Motor neuron (in vitro differentiated cells): Measurements from ENCODE around the gene OGFOD3. TPM values are rescaled to one million over a fixed set of nuclear protein-coding genes. Genes with fewer than 3 reads are reported as not detected.

ENCODE experiments used
- ATAC-seq, 8 experiments: fragments of 200-7000 bp; cut with Tn5 transposase; replicated peaks in 6 of 8; 2 replicates each; pipeline ENCODE4 v1.8.0; 2021; ENCODE audit warnings: mild to moderate bottlenecking in 8 of 8, moderate library complexity in 8 of 8
- H3K27ac ChIP-seq, 2 donors: fragments of 250-450 bp; sonication (Bioruptor Pico); 2 replicates each; pipeline ENCODE4 v1.9.0; 2021; ENCODE audit warnings: antibody characterized with exemption in 2 of 2, mild to moderate bottlenecking in 2 of 2, moderate library complexity in 1 of 2
- H3K4me1 ChIP-seq, 2 donors: fragments of 250-450 bp; sonication (Bioruptor Pico); replicated peaks in 1 of 2; 2 replicates each; pipeline ENCODE4 v1.6.1; 2021; ENCODE audit warnings: antibody characterized with exemption in 2 of 2, mild to moderate bottlenecking in 2 of 2, moderate library complexity in 1 of 2
- H3K4me3 ChIP-seq, 5 donors: fragments of 250-450 bp; sonication (Bioruptor Pico); 2 replicates each; pipeline ENCODE4 v1.9.0; 2021; ENCODE audit warnings: antibody characterized with exemption in 5 of 5, mild to moderate bottlenecking in 5 of 5, moderate library complexity in 4 of 5
- WGBS, 10 experiments: fragments of 450-650 bp; shearing (Covaris generic); methylation state at CpG; one replicate each; pipeline ENCODE4 v1.0.0; 2022; 5-methylcytosine and 5-hydroxymethylcytosine counted together
- in situ Hi-C, 9 experiments: fragments of 400-800 bp; cut with MboI; loops; one replicate each; pipeline ENCODE4 v1.15.0; 2021; ENCODE audit warnings: low sequenced_read_pairs in 9 of 9, low pct_unique_long_range_greater_than_20kb in 2 of 9; ENCODE audit not compliant: unreplicated experiment in 9 of 9
- total RNA-seq, 8 experiments: library from RNA; unstranded; fragments of 300-600 nt; gene quantifications; 2 replicates each; pipeline versions ENCODE4 v1.2.3 to v1.2.4, GENCODE V29; 2022

OGFOD3 gene
- total RNA-seq, 8 experiments from 2014 or later: 8.1 to 24.5 (median 20.2) TPM

GRCh38 chr17:82343560-82343959 is 74.8 kb downstream of the OGFOD3 start:
- peak in 1 of 8 experiments; percentile 21 for ATAC-seq
- Histone ChIP-seq H3K4me1 (peaks cover 14% of the 10 kb centered on the region in 2 donors), H3K4me3 (no peak overlapping the region), H3K27ac (no peak overlapping the region)
- in situ Hi-C loops: no loop called here
- 60 to 100% (median 80%) methylated on average over 1 to 4 of the region's 5 CpGs; no CpG with 5 or more reads in 3 of the 10 experiments for WGBS, 10 experiments

DNA sequence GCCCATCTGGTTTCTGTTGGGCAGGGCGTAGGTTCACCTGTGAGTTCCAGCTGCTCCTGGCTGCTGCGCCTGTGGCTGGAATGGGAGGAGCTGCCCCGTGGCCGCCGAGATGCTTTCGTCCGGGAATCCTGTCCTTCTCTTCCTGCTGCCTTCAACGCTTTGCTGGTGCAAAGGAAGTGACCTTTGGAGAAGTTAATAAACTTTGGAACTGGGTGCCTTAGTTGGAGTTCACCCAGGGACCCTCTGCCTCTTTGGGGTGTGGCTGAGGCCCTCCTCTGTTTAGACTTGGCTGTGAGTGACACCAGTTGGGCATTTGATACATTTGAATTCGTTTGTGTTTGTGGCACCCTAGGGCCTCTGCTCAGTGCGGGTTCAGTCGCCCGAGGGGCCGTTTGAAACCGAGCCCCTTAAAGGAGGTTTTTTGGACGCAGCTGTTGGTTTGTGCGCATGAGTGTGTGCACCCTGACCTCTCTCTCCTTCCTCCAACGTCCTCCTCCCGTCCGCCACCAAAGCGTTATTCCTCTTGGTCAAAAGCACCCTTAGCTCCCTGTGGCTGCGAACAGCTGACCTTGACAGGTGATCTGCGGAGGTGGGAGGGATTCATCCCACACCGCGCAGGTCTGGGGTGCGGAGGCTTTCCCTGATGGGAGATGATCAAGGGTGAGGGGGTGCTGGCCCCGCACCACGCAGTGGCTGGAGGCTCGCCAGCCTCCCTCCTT is 75.9 kb downstream of the OGFOD3 start:
- no peak overlapping the region for H3K27ac ChIP-seq
- in situ Hi-C loops: no loop called here
- no peak for ATAC-seq
- peaks cover 15% of the 10 kb centered on the region in 2 donors for H3K4me1 ChIP-seq
- no peak overlapping the region for H3K4me3 ChIP-seq
- WGBS, 10 experiments: 74 to 100% (median 87%) methylated on average over 1 to 17 of the region's 28 CpGs; no CpG with 5 or more reads in 2 of the 10 experiments

GRCh38 chr17:82339634-82340580 is 78.5 kb downstream of the OGFOD3 start:
- 0 to 100% (median 75%) methylated on average over 1 to 4 of the region's 10 CpGs; no CpG with 5 or more reads in 4 of the 10 experiments for WGBS, 10 experiments
- H3K4me3 ChIP-seq: no peak overlapping the region
- no peak for ATAC-seq
- H3K4me1 ChIP-seq: peaks cover 20% of the 10 kb centered on the region in 2 donors
- in situ Hi-C loops: no loop called here
- no peak overlapping the region for H3K27ac ChIP-seq

Other genes starting within 250 kb of the OGFOD3 start
- gene CCDC57, start 205.7 kb downstream of the OGFOD3 start, total RNA-seq: 10 to 100 TPM; 13.6 to 68.8 (median 26.1) TPM
- gene SLC16A3, start 189.5 kb downstream of the OGFOD3 start, total RNA-seq: 100 to 1,000 TPM in 2 of 8 experiments, 10 to 100 TPM in 5, 1 to 10 TPM in 1; 7.6 to 117 (median 16.2) TPM
- gene CSNK1D, start 144.9 kb downstream of the OGFOD3 start, total RNA-seq: 100 to 1,000 TPM in 2 of 8 experiments, 10 to 100 TPM in 6; 24.1 to 109 (median 43.9) TPM
- 1 to 10 TPM in 4 of 8 experiments, under 1 TPM in 3, not detected in 1; 0.33 to 3.8 (median 2.0) TPM for gene CD7, start 101.0 kb downstream of the OGFOD3 start, total RNA-seq
- gene SECTM1, start 84.8 kb downstream of the OGFOD3 start, total RNA-seq: 10 to 100 TPM in 2 of 8 experiments, 1 to 10 TPM in 1, under 1 TPM in 4, not detected in 1; 0.22 to 22.4 (median 0.57) TPM
- gene TEX19, start 59.3 kb downstream of the OGFOD3 start, total RNA-seq: under 1 TPM in 5 of 8 experiments, not detected in 3; 0.14 to 0.63 (median 0.25) TPM
- under 1 TPM in 3 of 8 experiments, not detected in 5; 0.11 to 0.43 (median 0.13) TPM for gene UTS2R, start 46.8 kb downstream of the OGFOD3 start, total RNA-seq
- gene HEXD, start 239 bp downstream of the OGFOD3 start, total RNA-seq: 10 to 100 TPM; 10.3 to 33.4 (median 15.3) TPM
- gene CYBC1, start 32.2 kb upstream of the OGFOD3 start, total RNA-seq: 10 to 100 TPM; 32.0 to 68.0 (median 52.0) TPM
- 100 to 1,000 TPM in 3 of 8 experiments, 10 to 100 TPM in 5; 41.4 to 128 (median 70.6) TPM for gene NARF, start 40.2 kb upstream of the OGFOD3 start, total RNA-seq
- gene FOXK2, start 101.1 kb upstream of the OGFOD3 start, total RNA-seq: 10 to 100 TPM; 27.6 to 63.7 (median 39.4) TPM
- gene WDR45B, start 229.9 kb upstream of the OGFOD3 start, total RNA-seq: 10 to 100 TPM; 48.7 to 91.4 (median 64.3) TPM